ENCODE data around the gene STXBP6.

DNA sequence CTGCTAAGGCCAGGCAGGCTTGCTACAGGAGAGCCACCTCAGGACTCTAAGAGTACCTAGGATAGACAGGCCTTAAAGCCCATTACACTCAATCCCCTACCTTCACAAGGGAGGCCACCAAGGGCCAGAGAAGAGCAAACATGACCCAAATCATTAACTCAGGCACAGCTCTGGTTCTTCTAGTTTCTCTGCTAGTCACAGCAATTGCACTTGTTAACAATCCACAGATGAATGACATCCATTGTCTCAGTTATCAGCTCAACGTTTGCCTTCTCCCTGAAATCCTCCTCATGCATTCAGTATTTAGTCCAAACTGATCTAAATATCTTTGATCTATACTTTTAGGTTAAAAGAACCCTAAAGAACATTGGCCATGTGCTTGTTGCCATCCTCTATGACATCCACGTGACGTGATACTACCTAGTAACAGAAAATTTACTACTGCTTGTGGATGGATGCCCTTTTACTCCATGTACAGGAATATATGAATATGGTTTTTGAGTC, 164.5 kb downstream of the STXBP6 start:
- TF ChIP-seq, protein P1, sequence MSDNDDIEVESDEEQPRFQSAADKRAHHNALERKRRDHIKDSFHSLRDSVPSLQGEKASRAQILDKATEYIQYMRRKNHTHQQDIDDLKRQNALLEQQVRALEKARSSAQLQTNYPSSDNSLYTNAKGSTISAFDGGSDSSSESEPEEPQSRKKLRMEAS (IDR thresholded peaks at IDR 0.05; ENCODE audit: insufficient read depth, insufficient read length): no peak
- TF ChIP-seq POLR2AphosphoS5 (IDR thresholded peaks at IDR 0.05; ENCODE audit: insufficient read depth, low read depth, low read length) (no peak), POLR2A (IDR thresholded peaks at IDR 0.05; ENCODE audit: low read depth, low read length) (no peak), EZH2 (IDR thresholded peaks at IDR 0.05; ENCODE audit: borderline replicate concordance, low read depth, low read length, severe bottlenecking) (no peak), JUN (IDR thresholded peaks at IDR 0.05; ENCODE audit: borderline replicate concordance, insufficient read depth, insufficient read length, low read depth) (no peak), MYC (IDR thresholded peaks at IDR 0.05; ENCODE audit: low read depth, low read length) (no peak), GATA2 (IDR thresholded peaks at IDR 0.05; ENCODE audit: insufficient read depth, insufficient read length, low read depth, low read length) (no peak), FOS (IDR thresholded peaks at IDR 0.05; ENCODE audit: borderline replicate concordance, insufficient read depth, low read length) (no peak)
- TF ChIP-seq, protein P2, sequence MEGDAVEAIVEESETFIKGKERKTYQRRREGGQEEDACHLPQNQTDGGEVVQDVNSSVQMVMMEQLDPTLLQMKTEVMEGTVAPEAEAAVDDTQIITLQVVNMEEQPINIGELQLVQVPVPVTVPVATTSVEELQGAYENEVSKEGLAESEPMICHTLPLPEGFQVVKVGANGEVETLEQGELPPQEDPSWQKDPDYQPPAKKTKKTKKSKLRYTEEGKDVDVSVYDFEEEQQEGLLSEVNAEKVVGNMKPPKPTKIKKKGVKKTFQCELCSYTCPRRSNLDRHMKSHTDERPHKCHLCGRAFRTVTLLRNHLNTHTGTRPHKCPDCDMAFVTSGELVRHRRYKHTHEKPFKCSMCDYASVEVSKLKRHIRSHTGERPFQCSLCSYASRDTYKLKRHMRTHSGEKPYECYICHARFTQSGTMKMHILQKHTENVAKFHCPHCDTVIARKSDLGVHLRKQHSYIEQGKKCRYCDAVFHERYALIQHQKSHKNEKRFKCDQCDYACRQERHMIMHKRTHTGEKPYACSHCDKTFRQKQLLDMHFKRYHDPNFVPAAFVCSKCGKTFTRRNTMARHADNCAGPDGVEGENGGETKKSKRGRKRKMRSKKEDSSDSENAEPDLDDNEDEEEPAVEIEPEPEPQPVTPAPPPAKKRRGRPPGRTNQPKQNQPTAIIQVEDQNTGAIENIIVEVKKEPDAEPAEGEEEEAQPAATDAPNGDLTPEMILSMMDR (IDR thresholded peaks at IDR 0.05; ENCODE audit: extremely low read depth in 1 of 2, insufficient read depth in 1 of 2, low read depth in 1 of 2, low read length in 2 of 2): no peak

Measured in endothelial cell of umbilical vein (primary cell).